ENCODE results near the gene NOP9.

- TF ChIP-seq CTCF (IDR thresholded peaks at IDR 0.05; ENCODE audit: low read length) (no peak), EZH2phosphoT487 (IDR thresholded peaks at IDR 0.05; ENCODE audit: low read length) (no peak)
Measured at GRCh38 chr14:24250354-24250753, 49.3 kb upstream of the NOP9 start.
